NT2/D1 (cell line): ENCODE data around the gene ALAD.

Experiments
- DNase-seq: peaks from one replicate; pipeline ENCODE4 v3.0.0-alpha.2; 2011; ENCODE audit warnings: low read depth, low spot score
- H3K27me3 ChIP-seq: 2 replicates; pipeline ENCODE4 v1.6.0; 2011; ENCODE audit warnings: mild to moderate bottlenecking; ENCODE audit not compliant: insufficient read length, insufficient read depth
- H3K36me3 ChIP-seq: 2 replicates; pipeline ENCODE4 v1.6.1; 2011; ENCODE audit warnings: mild to moderate bottlenecking, low read length, mixed read lengths; ENCODE audit not compliant: insufficient read depth, insufficient read length
- H3K4me1 ChIP-seq: 2 replicates; pipeline ENCODE4 v1.5.1; 2011; ENCODE audit not compliant: insufficient read depth, insufficient read length
- H3K4me3 ChIP-seq: 2 replicates; pipeline ENCODE4 v1.5.1; 2011; ENCODE audit warnings: low read depth; ENCODE audit not compliant: insufficient read length
- H3K9ac ChIP-seq: 2 replicates; pipeline ENCODE4 v1.6.0; 2011; ENCODE audit warnings: low read depth; ENCODE audit not compliant: insufficient read length
- H3K9me3 ChIP-seq: 2 replicates; pipeline ENCODE4 v1.5.1; 2011; ENCODE audit warnings: mild to moderate bottlenecking, low read length; ENCODE audit not compliant: insufficient read depth
- SUZ12 ChIP-seq: IDR thresholded peaks from 2 replicates; pipeline ENCODE4 v1.6.1; 2011; ENCODE audit not compliant: insufficient read length, insufficient read depth; ENCODE audit errors: extremely low read depth
- YY1 ChIP-seq: IDR thresholded peaks from 2 replicates; pipeline ENCODE4 v1.6.1; 2011; ENCODE audit not compliant: insufficient read length, insufficient read depth
- ZNF274 ChIP-seq: IDR thresholded peaks from 2 replicates; pipeline ENCODE4 v1.6.1; 2011; ENCODE audit warnings: mild to moderate bottlenecking, low read depth, low read length

Gene ALAD

GRCh38 chr9:113341712-113342410 is 59.2 kb downstream of the ALAD start:
- peaks cover 16% of the 10 kb centered on the region for H3K27me3 ChIP-seq
- H3K9me3 ChIP-seq = no peaks in the 10 kb centered on the region
- H3K36me3 ChIP-seq = no peaks in the 10 kb centered on the region
- DNase-seq = no peak
- H3K4me1 ChIP-seq = no peaks in the 10 kb centered on the region
- no peak overlapping the region for H3K9ac ChIP-seq
- no peak for TF ChIP-seq YY1
- TF ChIP-seq SUZ12 = no peak
- TF ChIP-seq ZNF274 = no peak
- no peak overlapping the region for H3K4me3 ChIP-seq

GRCh38 chr9:113340011-113340699 is 60.9 kb downstream of the ALAD start, which contains the start of gene WDR31:
WDR31 (minus strand) TSS chr9:113340275; CDS start chr9:113332022, 8,253 bp downstream.
- Histone ChIP-seq H3K4me3 (peak within 1 kb of the TSS; percentile 86), H3K27me3 (peaks cover 16% of the 10 kb centered on the region), H3K36me3 (no peaks in the 10 kb centered on the region), H3K9me3 (no peaks in the 10 kb centered on the region), H3K4me1 (no peaks in the 10 kb centered on the region), H3K9ac (peak within 1 kb of the TSS; percentile 92)
- TF ChIP-seq SUZ12 (no peak), ZNF274 (no peak), YY1 (no peak)
- DNase-seq = peak; percentile 90

DNA sequence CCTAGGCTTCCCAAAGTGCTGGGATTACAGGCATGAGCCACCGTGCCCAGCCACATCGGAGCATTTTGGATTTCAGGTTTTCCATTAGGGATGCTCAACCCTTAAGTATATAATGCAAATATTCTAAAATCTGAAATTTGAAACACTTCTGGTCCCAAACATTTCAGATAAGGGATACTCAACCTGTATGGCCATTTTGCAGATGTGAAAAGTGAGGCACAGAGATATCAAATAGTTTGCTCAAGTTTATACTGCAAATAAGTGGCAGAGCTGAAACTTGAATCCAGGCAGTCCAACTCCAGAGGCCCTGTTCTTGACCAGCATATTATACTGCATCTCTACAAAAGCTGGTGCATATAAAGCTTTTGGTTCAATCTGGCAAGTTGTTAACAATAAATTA is 63.4 kb downstream of the ALAD start:
- no peak overlapping the region for H3K9ac ChIP-seq
- H3K36me3 ChIP-seq = no peaks in the 10 kb centered on the region
- DNase-seq = no peak
- TF ChIP-seq YY1 (no peak), ZNF274 (no peak), SUZ12 (no peak)
- no peaks in the 10 kb centered on the region for H3K4me1 ChIP-seq
- H3K4me3 ChIP-seq = no peak overlapping the region
- H3K9me3 ChIP-seq = no peaks in the 10 kb centered on the region
- H3K27me3 ChIP-seq = peaks cover 16% of the 10 kb centered on the region
